SK-N-SH (cell line): ENCODE measurements around the gene ASPG. TPM values are rescaled to one million over a fixed set of nuclear protein-coding genes. Genes with fewer than 3 reads are reported as not detected.

Source experiments
- CTCF ChIA-PET: fragments of 300-600, 350-600 bp; formaldehyde crosslinking; extraction: SDS; loops from one replicate; lab custom pipeline; 2021; lab: Yijun Ruan, JAX
- POLR2A ChIA-PET: fragments of 350-600 bp; sonication (Branson Sonifier 250); formaldehyde crosslinking; extraction: SDS; loops from one replicate; lab custom pipeline; 2020; ENCODE audit warnings: antibody characterized with exemption, inconsistent platforms; lab: Yijun Ruan, JAX
- DNase-seq: peaks from one replicate; pipeline ENCODE4 v3.0.0; 2012
- H2AFZ ChIP-seq: fragments of 200-600 bp; sonication (generic); 2 replicates; pipeline ENCODE4 v1.8.1; 2016; ENCODE audit warnings: antibody characterized with exemption, mild to moderate bottlenecking, low read depth
- H3F3A ChIP-seq: fragments of 200-600 bp; sonication (generic); replicated peaks from 2 replicates; pipeline ENCODE3; 2016; ENCODE audit warnings: antibody characterized with exemption, mild to moderate bottlenecking; ENCODE audit not compliant: insufficient read depth
- H3K27ac ChIP-seq, 2 experiments: fragments of 200-500 bp in 1 of 2; fragments of 200-600 bp in 1 of 2; sonication (Bioruptor generic) in 1 of 2; sonication (generic), shearing (Covaris generic) in 1 of 2; 2 replicates each; pipeline versions ENCODE4 v1.5.1 to v1.6.1; 2014 to 2016; ENCODE audit warnings: low read depth in 2 of 2, inconsistent platforms in 1 of 2, low read length in 1 of 2, mild to moderate bottlenecking in 1 of 2, mixed read lengths in 1 of 2
- H3K27me3 ChIP-seq: fragments of 200-600 bp; sonication (generic), shearing (Covaris generic); 2 replicates; pipeline ENCODE4 v1.6.1; 2016; ENCODE audit warnings: mixed run types; ENCODE audit not compliant: insufficient read depth
- H3K36me3 ChIP-seq, 2 experiments: fragments of 200-500 bp in 1 of 2; fragments of 200-600 bp in 1 of 2; sonication (Bioruptor generic) in 1 of 2; sonication (generic) in 1 of 2; replicated peaks in 1 of 2; 2 replicates each; pipeline versions ENCODE3 to v1.5.1; 2014 to 2016; ENCODE audit warnings: low read length in 1 of 2, mild to moderate bottlenecking in 1 of 2; ENCODE audit not compliant: insufficient read depth in 2 of 2, control insufficient read depth in 1 of 2
- H3K4me1 ChIP-seq, 2 experiments: fragments of 200-500 bp in 1 of 2; fragments of 200-600 bp in 1 of 2; sonication (Bioruptor generic) in 1 of 2; sonication (generic), shearing (Covaris generic) in 1 of 2; 2 replicates each; pipeline versions ENCODE4 v1.5.1 to v1.6.1; 2014 to 2016; ENCODE audit warnings: low read depth in 1 of 2, low read length in 1 of 2, mixed run types in 1 of 2; ENCODE audit not compliant: insufficient read depth in 2 of 2, control insufficient read depth in 1 of 2
- H3K4me2 ChIP-seq: fragments of 200-600 bp; sonication (generic), shearing (Covaris generic); 2 replicates; pipeline ENCODE4 v1.6.1; 2017; ENCODE audit warnings: mixed run types
- H3K4me3 ChIP-seq, 2 experiments: fragments of 200-500 bp in 1 of 2; fragments of 200-600 bp in 1 of 2; sonication (Bioruptor generic) in 1 of 2; sonication (generic), shearing (Covaris generic) in 1 of 2; 2 replicates each; pipeline versions ENCODE4 v1.5.1 to v1.8.1; 2014 to 2016; ENCODE audit warnings: low read depth in 2 of 2, inconsistent platforms in 1 of 2, low read length in 1 of 2, mild to moderate bottlenecking in 1 of 2, mixed read lengths in 1 of 2, moderate library complexity in 1 of 2
- H3K79me2 ChIP-seq: fragments of 200-600 bp; sonication (generic); 2 replicates; pipeline ENCODE4 v1.8.1; 2017; ENCODE audit warnings: mild to moderate bottlenecking; ENCODE audit not compliant: insufficient read depth
- H3K9ac ChIP-seq: fragments of 200-600 bp; sonication (generic); 2 replicates; pipeline ENCODE4 v1.6.1; 2017; ENCODE audit warnings: mixed run types
- H3K9me2 ChIP-seq: fragments of 200-600 bp; sonication (generic); 2 replicates; pipeline ENCODE4 v1.6.1; 2017; ENCODE audit warnings: mixed run types
- H3K9me3 ChIP-seq: fragments of 200-600 bp; sonication (generic); 2 replicates; pipeline ENCODE4 v1.6.1; 2017; ENCODE audit warnings: mixed run types, mild to moderate bottlenecking, moderate library complexity
- H4K20me1 ChIP-seq: fragments of 200-600 bp; sonication (generic); 2 replicates; pipeline ENCODE4 v1.6.1; 2017; ENCODE audit warnings: mild to moderate bottlenecking, mixed run types; ENCODE audit not compliant: insufficient read depth
- CTCF ChIP-seq: fragments of 200-600 bp; sonication (generic); IDR thresholded peaks from 2 replicates; pipeline ENCODE4 v1.6.1; 2017; ENCODE audit warnings: antibody characterized with exemption, mild to moderate bottlenecking, moderate library complexity
- EZH2phosphoT487 ChIP-seq: fragments of 200-600 bp; sonication (generic); IDR thresholded peaks from 2 replicates; pipeline ENCODE4 v1.6.1; 2017; ENCODE audit warnings: low read depth, mixed run types, mild to moderate bottlenecking, antibody characterized with exemption, moderate library complexity, borderline replicate concordance
- FOSL2 ChIP-seq: IDR thresholded peaks from 2 replicates; pipeline ENCODE4 v1.4.0; 2012; ENCODE audit warnings: low read depth, mild to moderate bottlenecking, moderate library complexity, borderline replicate concordance
- GABPA ChIP-seq: IDR thresholded peaks from 2 replicates; pipeline ENCODE4 v1.4.0; 2012; ENCODE audit warnings: low read depth, mild to moderate bottlenecking
- GATA2 ChIP-seq: sonication (generic); formaldehyde crosslinking; IDR thresholded peaks from 2 replicates; pipeline ENCODE4 v1.5.0; 2020; ENCODE audit warnings: mild to moderate bottlenecking, missing genetic modification reagents
- JUND ChIP-seq: IDR thresholded peaks from 2 replicates; pipeline ENCODE4 v1.4.0; 2012
- MAX ChIP-seq: IDR thresholded peaks from 2 replicates; pipeline ENCODE4 v1.4.0; 2012; ENCODE audit warnings: low read depth
- NFIC ChIP-seq: IDR thresholded peaks from 2 replicates; pipeline ENCODE4 v1.4.0; 2012; ENCODE audit warnings: borderline replicate concordance
- NRF1 ChIP-seq: IDR thresholded peaks from 2 replicates; pipeline ENCODE4 v1.6.1; 2012; ENCODE audit warnings: low read depth, mild to moderate bottlenecking, low read length
- RAD21 ChIP-seq: IDR thresholded peaks from 2 replicates; pipeline ENCODE4 v1.6.1; 2012; ENCODE audit warnings: mild to moderate bottlenecking, low read length
- REST ChIP-seq: IDR thresholded peaks from 2 replicates; pipeline ENCODE4 v1.6.1; 2012; ENCODE audit warnings: mild to moderate bottlenecking, low read depth, low read length, moderate library complexity
- RFX5 ChIP-seq: IDR thresholded peaks from 2 replicates; pipeline ENCODE4 v1.6.1; 2012; ENCODE audit warnings: mild to moderate bottlenecking, improper control_type of control experiment, low read length
- SMC3 ChIP-seq: IDR thresholded peaks from 2 replicates; pipeline ENCODE4 v1.6.1; 2012; ENCODE audit warnings: low read depth, low read length, improper control_type of control experiment
- USF2 ChIP-seq: fragments of 150-350 bp; IDR thresholded peaks from 2 replicates; pipeline ENCODE4 v1.6.1; 2017; ENCODE audit warnings: antibody characterized with exemption, low read length, low read depth, borderline replicate concordance
- YY1 ChIP-seq: IDR thresholded peaks from 2 replicates; pipeline ENCODE4 v1.4.0; 2012; ENCODE audit warnings: low read depth, mild to moderate bottlenecking
- WGBS: methylation state at CpG from one replicate; pipeline ENCODE4 v1.1.6; 2017; ENCODE audit warnings: low lambda C conversion rate; 5-methylcytosine and 5-hydroxymethylcytosine counted together
- polyA plus RNA-seq, 3 experiments: library from polyadenylated mRNA; depleted of rRNA; stranded (reverse); fragments of >200 nt; gene quantifications; 2 replicates each; pipeline ENCODE4 v1.2.3, GENCODE V29; 2012

Gene ASPG
- polyA plus RNA-seq, 1 of the 3 experiments (the other 2 are of a cell fraction) = not detected

GRCh38 chr14:104164041-104164440, 78.5 kb downstream of the ASPG start:
- Histone ChIP-seq H3K4me3 (no peak overlapping the region), H3K4me2 (no peak overlapping the region), H3K9me3 (no peaks in the 10 kb centered on the region), H4K20me1 (no peaks in the 10 kb centered on the region), H3K4me1 (peaks cover 0 to 52% of the 10 kb centered on the region in 2 experiments; a peak in 1 of 4 replicates), H3K9ac (no peak overlapping the region), H3K79me2 (no peaks in the 10 kb centered on the region), H3K36me3 (no peaks in the 10 kb centered on the region), H2AFZ (no peak overlapping the region), H3K9me2 (no peaks in the 10 kb centered on the region), H3F3A (no peaks in the 10 kb centered on the region), H3K27ac (no peak overlapping the region), H3K27me3 (no peaks in the 10 kb centered on the region)
- TF ChIP-seq NRF1 (no peak), RAD21 (no peak), YY1 (no peak), RFX5 (no peak), FOSL2 (no peak), USF2 (no peak), CTCF (no peak), MAX (no peak), SMC3 (no peak), REST (no peak), GABPA (no peak), EZH2phosphoT487 (no peak), JUND (no peak), NFIC (no peak), GATA2 (no peak)
- no peak for DNase-seq
- POLR2A ChIA-PET = no interaction called here
- WGBS = 77% methylated on average over 14 of the region's 23 CpGs
- CTCF ChIA-PET = interaction anchor here (1.0 kb wide), 1 partner anchor 27 kb away, joined by 4 read pairs; no protein-coding TSS in a partner anchor
